Loucy (cell line): ENCODE measurements around the gene XRCC3.

Source experiments
- H2AFZ ChIP-seq: fragments of 200-600 bp; sonication (generic); 2 replicates; pipeline ENCODE4 v1.6.0; 2016; ENCODE audit warnings: antibody characterized with exemption, mild to moderate bottlenecking, low read length, moderate library complexity
- H3F3A ChIP-seq: fragments of 200-600 bp; 2 replicates; pipeline ENCODE4 v1.6.0; 2016; ENCODE audit warnings: antibody characterized with exemption, low read depth, mild to moderate bottlenecking
- H3K27me3 ChIP-seq: fragments of 200-600 bp; sonication (generic); 2 replicates; pipeline ENCODE4 v1.6.1; 2014; ENCODE audit warnings: low read length, mild to moderate bottlenecking; ENCODE audit not compliant: insufficient read depth, poor library complexity, severe bottlenecking
- H3K36me3 ChIP-seq: fragments of 200-600 bp; sonication (generic); 2 replicates; pipeline ENCODE4 v1.6.1; 2016; ENCODE audit warnings: low read length; ENCODE audit not compliant: insufficient read depth
- H3K4me1 ChIP-seq: fragments of 200-600 bp; sonication (generic); 2 replicates; pipeline ENCODE4 v1.5.1; 2014; ENCODE audit warnings: low read length, mild to moderate bottlenecking; ENCODE audit not compliant: insufficient read depth, poor library complexity, severe bottlenecking
- H3K4me2 ChIP-seq: fragments of 200-600 bp; sonication (generic); 2 replicates; pipeline ENCODE4 v1.6.0; 2014; ENCODE audit warnings: antibody characterized with exemption, low read length, low read depth, mild to moderate bottlenecking; ENCODE audit not compliant: poor library complexity, severe bottlenecking
- H3K4me3 ChIP-seq: fragments of 200-600 bp; sonication (generic); 2 replicates; pipeline ENCODE4 v1.5.1; 2014; ENCODE audit warnings: low read length, mild to moderate bottlenecking, mixed read lengths; ENCODE audit not compliant: poor library complexity, severe bottlenecking
- H3K79me2 ChIP-seq: fragments of 200-600 bp; sonication (generic); 2 replicates; pipeline ENCODE4 v1.6.1; 2014; ENCODE audit warnings: low read length; ENCODE audit not compliant: insufficient read depth
- H3K9ac ChIP-seq: fragments of 200-600 bp; sonication (generic); 2 replicates; pipeline ENCODE4 v1.6.0; 2014; ENCODE audit warnings: mild to moderate bottlenecking, low read depth, low read length, moderate library complexity; ENCODE audit not compliant: poor library complexity, severe bottlenecking
- H3K9me2 ChIP-seq: fragments of 200-600 bp; sonication (generic); replicated peaks from 2 replicates; pipeline ENCODE4 v1.6.1; 2016; ENCODE audit warnings: low read depth, low read length, mixed read lengths
- H3K9me3 ChIP-seq: fragments of 200-600 bp; sonication (generic); 2 replicates; pipeline ENCODE4 v1.6.1; 2014; ENCODE audit warnings: mild to moderate bottlenecking, antibody characterized with exemption, low read length, low read depth; ENCODE audit not compliant: insufficient read depth
- H4K20me1 ChIP-seq: fragments of 200-600 bp; sonication (generic); 2 replicates; pipeline ENCODE4 v1.6.0; 2014; ENCODE audit warnings: antibody characterized with exemption, low read length, mild to moderate bottlenecking; ENCODE audit not compliant: insufficient read depth, poor library complexity, severe bottlenecking
- CTCF ChIP-seq: fragments of 200-600 bp; sonication (generic); conservative IDR thresholded peaks from 2 replicates; pipeline ENCODE4 v1.5.1; 2014; ENCODE audit warnings: mild to moderate bottlenecking, antibody characterized with exemption, low read length
- EZH2phosphoT487 ChIP-seq: fragments of 200-600 bp; IDR thresholded peaks from 2 replicates; pipeline ENCODE4 v1.6.1; 2018; ENCODE audit warnings: antibody characterized with exemption, mild to moderate bottlenecking, moderate library complexity, borderline replicate concordance

XRCC3 gene

GRCh38 chr14:103706551-103707328, 8.5 kb downstream of the XRCC3 start:
- Histone ChIP-seq H3K9me3 (no peaks in the 10 kb centered on the region), H2AFZ (no peak overlapping the region), H3K79me2 (no peaks in the 10 kb centered on the region; the same call in 1 of the 2 replicates), H3K9me2 (no peaks in the 10 kb centered on the region), H3K27me3 (no peaks in the 10 kb centered on the region), H3K4me3 (no peak overlapping the region), H3K9ac (no peak overlapping the region), H3K4me1 (no peaks in the 10 kb centered on the region), H4K20me1 (no peaks in the 10 kb centered on the region), H3K4me2 (no peak overlapping the region), H3K36me3 (peaks cover 56% of the 10 kb centered on the region; the same call in 1 of the 2 replicates), H3F3A (no peaks in the 10 kb centered on the region)
- TF ChIP-seq CTCF (no peak), EZH2phosphoT487 (no peak)

- H4K20me1 ChIP-seq = no peaks in the 10 kb centered on the region
- no peaks in the 10 kb centered on the region for H3F3A ChIP-seq
- H3K9ac ChIP-seq = no peak overlapping the region
- no peaks in the 10 kb centered on the region for H3K27me3 ChIP-seq
- peaks cover 62% of the 10 kb centered on the region; the same call in 1 of the 2 replicates for H3K36me3 ChIP-seq
- no peaks in the 10 kb centered on the region; the same call in 1 of the 2 replicates for H3K79me2 ChIP-seq
- H3K4me3 ChIP-seq = no peak overlapping the region
- H3K4me1 ChIP-seq = no peaks in the 10 kb centered on the region
- H3K4me2 ChIP-seq = no peak overlapping the region
- H2AFZ ChIP-seq = no peak overlapping the region
- no peaks in the 10 kb centered on the region for H3K9me3 ChIP-seq
- H3K9me2 ChIP-seq = no peaks in the 10 kb centered on the region
- TF ChIP-seq CTCF (no peak), EZH2phosphoT487 (no peak)
Observed at GRCh38 chr14:103705504-103706284, 9.6 kb downstream of the XRCC3 start.

- H3K9me3 ChIP-seq = no peaks in the 10 kb centered on the region
- TF ChIP-seq CTCF (no peak), EZH2phosphoT487 (no peak)
- no peak overlapping the region for H3K4me3 ChIP-seq
- H3K4me2 ChIP-seq = no peak overlapping the region
- no peaks in the 10 kb centered on the region for H3K27me3 ChIP-seq
- no peaks in the 10 kb centered on the region for H3K79me2 ChIP-seq
- no peaks in the 10 kb centered on the region for H3K9me2 ChIP-seq
- peaks cover 66% of the 10 kb centered on the region; the same call in 1 of the 2 replicates for H3K36me3 ChIP-seq
- no peaks in the 10 kb centered on the region for H3F3A ChIP-seq
- no peak overlapping the region for H2AFZ ChIP-seq
- H3K9ac ChIP-seq = no peak overlapping the region
- H4K20me1 ChIP-seq = no peaks in the 10 kb centered on the region
- H3K4me1 ChIP-seq = no peaks in the 10 kb centered on the region
Observed at GRCh38 chr14:103705118-103705503, 10.1 kb downstream of the XRCC3 start.
